ENCODE results near the gene PLCG2.

DNA sequence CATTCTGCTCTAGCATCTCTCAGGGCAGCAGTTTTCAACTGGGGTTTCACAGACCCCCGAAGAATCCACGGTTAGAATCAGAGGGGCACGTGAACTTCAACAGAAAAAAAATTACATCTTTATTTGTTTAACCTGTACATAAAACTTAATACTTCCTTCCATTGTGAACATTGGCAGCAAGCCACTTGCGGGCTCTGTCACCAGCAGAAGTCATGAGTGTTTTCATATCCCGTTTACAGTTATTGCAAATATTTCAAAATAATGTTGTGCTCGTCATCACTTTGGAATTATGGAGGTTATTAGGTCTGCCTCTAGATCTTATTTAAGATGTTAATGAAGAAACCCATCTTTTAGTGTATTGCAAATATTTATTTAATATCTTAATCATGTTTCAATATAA, 122.4 kb downstream of the PLCG2 start:
- TF ChIP-seq, protein P1, sequence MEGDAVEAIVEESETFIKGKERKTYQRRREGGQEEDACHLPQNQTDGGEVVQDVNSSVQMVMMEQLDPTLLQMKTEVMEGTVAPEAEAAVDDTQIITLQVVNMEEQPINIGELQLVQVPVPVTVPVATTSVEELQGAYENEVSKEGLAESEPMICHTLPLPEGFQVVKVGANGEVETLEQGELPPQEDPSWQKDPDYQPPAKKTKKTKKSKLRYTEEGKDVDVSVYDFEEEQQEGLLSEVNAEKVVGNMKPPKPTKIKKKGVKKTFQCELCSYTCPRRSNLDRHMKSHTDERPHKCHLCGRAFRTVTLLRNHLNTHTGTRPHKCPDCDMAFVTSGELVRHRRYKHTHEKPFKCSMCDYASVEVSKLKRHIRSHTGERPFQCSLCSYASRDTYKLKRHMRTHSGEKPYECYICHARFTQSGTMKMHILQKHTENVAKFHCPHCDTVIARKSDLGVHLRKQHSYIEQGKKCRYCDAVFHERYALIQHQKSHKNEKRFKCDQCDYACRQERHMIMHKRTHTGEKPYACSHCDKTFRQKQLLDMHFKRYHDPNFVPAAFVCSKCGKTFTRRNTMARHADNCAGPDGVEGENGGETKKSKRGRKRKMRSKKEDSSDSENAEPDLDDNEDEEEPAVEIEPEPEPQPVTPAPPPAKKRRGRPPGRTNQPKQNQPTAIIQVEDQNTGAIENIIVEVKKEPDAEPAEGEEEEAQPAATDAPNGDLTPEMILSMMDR (IDR thresholded peaks at IDR 0.05), result no peak
- no peak for TF ChIP-seq POLR2A (IDR thresholded peaks at IDR 0.05)

All from Peyer's patch (tissue), 4 donors.